Keratinocyte (primary cell): Measurements from ENCODE around the gene ATXN7L2. TPM values are rescaled to one million over a fixed set of nuclear protein-coding genes. Genes with fewer than 3 reads are reported as not detected.

Source experiments
- DNase-seq: peaks from one replicate; pipeline ENCODE4 v3.0.0-alpha.2; 2011; ENCODE audit warnings: low read depth, missing footprints, low spot score
- FAIRE-seq: peaks from 2 replicates; lab custom pipeline; 2011; peaks lifted over from hg19 to GRCh38; lab: Jason Lieb, UNC
- H2AFZ ChIP-seq: 2 replicates; pipeline ENCODE4 v1.6.0; 2012; ENCODE audit warnings: low read length, control low read depth, inconsistent platforms; ENCODE audit not compliant: control insufficient read depth
- H3K27ac ChIP-seq: 2 replicates; pipeline ENCODE4 v1.5.1; 2011; ENCODE audit warnings: low read length; ENCODE audit not compliant: control insufficient read depth, insufficient read depth
- H3K27me3 ChIP-seq: 3 replicates; pipeline ENCODE4 v1.6.0; 2011; ENCODE audit warnings: low read length; ENCODE audit not compliant: control insufficient read depth, insufficient read depth; ENCODE audit errors: extremely low read depth
- H3K36me3 ChIP-seq, 2 experiments: 2 replicates in 1 of 2; 3 replicates in 1 of 2; pipeline ENCODE4 v1.5.1; 2011; ENCODE audit warnings: low read length in 2 of 2, mild to moderate bottlenecking in 1 of 2; ENCODE audit not compliant: control insufficient read depth in 2 of 2, insufficient read depth in 2 of 2; ENCODE audit errors: extremely low read depth in 1 of 2
- H3K4me1 ChIP-seq: 3 replicates; pipeline ENCODE4 v1.5.1; 2011; ENCODE audit warnings: low read length; ENCODE audit not compliant: control insufficient read depth, insufficient read depth; ENCODE audit errors: extremely low read depth
- H3K4me2 ChIP-seq: 3 replicates; pipeline ENCODE4 v1.6.0; 2011; ENCODE audit warnings: low read depth, low read length; ENCODE audit not compliant: control insufficient read depth, insufficient read depth; ENCODE audit errors: extremely low read depth
- H3K4me3 ChIP-seq, 3 experiments: fragments of 200-600 bp in 1 of 3; sonication (generic) in 1 of 3; 2 replicates in 2 of 3; 3 replicates in 1 of 3; pipeline ENCODE4 v1.5.1; 2011 to 2016; ENCODE audit warnings: low read length in 3 of 3, mild to moderate bottlenecking in 3 of 3, control low read depth in 2 of 3, inconsistent platforms in 1 of 3, low read depth in 1 of 3, mixed read lengths in 1 of 3, mixed run types in 1 of 3, moderate library complexity in 1 of 3; ENCODE audit not compliant: control insufficient read depth in 2 of 3, insufficient read depth in 2 of 3; ENCODE audit errors: extremely low read depth in 1 of 3
- H3K79me2 ChIP-seq: 2 replicates; pipeline ENCODE4 v1.6.0; 2012; ENCODE audit warnings: low read length; ENCODE audit not compliant: control insufficient read depth, insufficient read depth
- H3K9ac ChIP-seq: 3 replicates; pipeline ENCODE4 v1.6.0; 2011; ENCODE audit warnings: low read length; ENCODE audit not compliant: control insufficient read depth, insufficient read depth; ENCODE audit errors: extremely low read depth
- H3K9me1 ChIP-seq: 3 replicates; pipeline ENCODE4 v1.6.0; 2011; ENCODE audit warnings: low read length; ENCODE audit not compliant: control insufficient read depth, insufficient read depth; ENCODE audit errors: extremely low read depth
- H3K9me3 ChIP-seq: 2 replicates; pipeline ENCODE4 v1.5.1; 2012; ENCODE audit warnings: low read depth, low read length; ENCODE audit not compliant: control insufficient read depth
- H4K20me1 ChIP-seq: 3 replicates; pipeline ENCODE4 v1.6.0; 2011; ENCODE audit warnings: low read length; ENCODE audit not compliant: control insufficient read depth, insufficient read depth; ENCODE audit errors: extremely low read depth
- CTCF ChIP-seq, 3 experiments: IDR thresholded peaks in 1 of 3; conservative IDR thresholded peaks in 1 of 3; optimal IDR thresholded peaks in 1 of 3; 2 replicates in 2 of 3; 3 replicates in 1 of 3; pipeline versions ENCODE3 to v1.5.1; 2011; ENCODE audit warnings: low read length in 3 of 3, mild to moderate bottlenecking in 3 of 3, moderate library complexity in 2 of 3, control low read depth in 1 of 3, inconsistent platforms in 1 of 3; ENCODE audit not compliant: insufficient read depth in 2 of 3; ENCODE audit errors: extremely low read depth in 1 of 3
- EZH2 ChIP-seq: IDR thresholded peaks from one replicate; pipeline ENCODE4 v1.6.1; 2012; ENCODE audit warnings: inconsistent platforms, mild to moderate bottlenecking, low read length, moderate library complexity
- dilution Hi-C: fragments of 300-500 bp; cut with MboI; formaldehyde crosslinking; loops from one replicate; pipeline ENCODE4 v1.7.0; 2020; ENCODE audit warnings: low sequenced_read_pairs; ENCODE audit not compliant: extremely low pct_ligation_motif_present
- polyA minus RNA-seq, 3 experiments: library from RNA; depleted of rRNA, polyadenylated mRNA; stranded (reverse); fragments of >200 nt; gene quantifications; 1 replicate in 1 of 3; 2 replicates in 1 of 3; 3 replicates in 1 of 3; pipeline ENCODE4 v1.2.3, GENCODE V29; 2011
- polyA plus RNA-seq, 5 experiments: library from polyadenylated mRNA; depleted of rRNA in 3 of 5; stranded (reverse) in 3 of 5; stranded (forward) in 1 of 5; unstranded in 1 of 5; fragments of >200 nt; gene quantifications; 1 replicate in 1 of 5; 2 replicates in 3 of 5; 3 replicates in 1 of 5; pipeline versions ENCODE4 v1.2.1 to v1.2.3, GENCODE V29; 2011 to 2012; ENCODE audit warnings: missing spikeins in 2 of 5, low read depth in 1 of 5, low replicate concordance in 1 of 5

ATXN7L2 gene
- polyA plus RNA-seq (1.2 to 2.0 TPM (median 1.5 TPM) in 3 replicates), polyA minus RNA-seq (0.59 to 1.8 TPM (median 0.93 TPM) in 3 replicates)
- 1.2 TPM for polyA plus RNA-seq (2011; ENCODE audit: low read depth)
- 0.51 and 1.2 TPM in 2 replicates for polyA plus RNA-seq (2011; cell fraction: cytosol; rRNA removed)
- polyA plus RNA-seq (2011; cell fraction: nucleus; rRNA removed), result 3.9 and 5.1 TPM in 2 replicates
- 1.9 and 2.4 TPM in 2 replicates for polyA plus RNA-seq (2012; ENCODE audit: low replicate concordance)
- 2.3 TPM for polyA minus RNA-seq (2011; cell fraction: cytosol; rRNA and poly(A)+ RNA removed)
- polyA minus RNA-seq (2011; cell fraction: nucleus; rRNA and poly(A)+ RNA removed), result 1.0 and 1.8 TPM in 2 replicates

- no peak for TF ChIP-seq CTCF (optimal IDR thresholded peaks at IDR 0.05 in 1 of 3, IDR thresholded peaks at IDR 0.05 in 1 of 3, conservative IDR thresholded peaks at IDR 0.05 in 1 of 3; ENCODE audit: extremely low read depth in 1 of 3, insufficient read depth in 2 of 3, low read length in 3 of 3)
- no peak for TF ChIP-seq EZH2
- DNase-seq (no peak), FAIRE-seq (no peak)
- Histone ChIP-seq H3K9me1 (peaks cover 4% of the 10 kb centered on the region), H3K27me3 (peaks cover 23% of the 10 kb centered on the region), H4K20me1 (no peaks in the 10 kb centered on the region), H3K27ac (peak within 1 kb of the TSS; percentile 77), H3K9ac (peak within 1 kb of the TSS; percentile 82), H3K36me3 (peaks cover 4 to 6% of the 10 kb centered on the region in 2 experiments), H3K9me3 (no peaks in the 10 kb centered on the region), H3K79me2 (peaks cover 5% of the 10 kb centered on the region), H3K4me3 (peak within 1 kb of the TSS; percentile 76 to 80 (median 77)), H3K4me1 (peaks cover 11% of the 10 kb centered on the region), H3K4me2 (peak within 1 kb of the TSS; percentile 94), H2AFZ (peak within 1 kb of the TSS; percentile 85)
- dilution Hi-C loops, result no loop called here
Measured at GRCh38 chr1:109483672-109484518, at the start of gene ATXN7L2. Gene ATXN7L2, plus strand, starts transcription at chr1:109483905. Its CDS starts 49 bp downstream, at chr1:109483954.

GRCh38 chr1:109434484-109434883 is 49.2 kb upstream of the ATXN7L2 start:
- no peaks in the 10 kb centered on the region for H3K27me3 ChIP-seq
- H3K9ac ChIP-seq, result no peak overlapping the region
- TF ChIP-seq EZH2, result no peak
- TF ChIP-seq CTCF (optimal IDR thresholded peaks at IDR 0.05 in 1 of 3, IDR thresholded peaks at IDR 0.05 in 1 of 3, conservative IDR thresholded peaks at IDR 0.05 in 1 of 3; ENCODE audit: extremely low read depth in 1 of 3, insufficient read depth in 2 of 3, low read length in 3 of 3), result no peak
- DNase-seq (no peak), FAIRE-seq (no peak)
- H2AFZ ChIP-seq, result no peak overlapping the region
- H3K27ac ChIP-seq, result no peak overlapping the region
- no peak overlapping the region for H3K4me3 ChIP-seq
- no peaks in the 10 kb centered on the region for H3K79me2 ChIP-seq
- H3K9me3 ChIP-seq, result no peaks in the 10 kb centered on the region
- no peaks in the 10 kb centered on the region for H4K20me1 ChIP-seq
- no peak overlapping the region for H3K4me2 ChIP-seq
- H3K9me1 ChIP-seq, result no peaks in the 10 kb centered on the region
- H3K36me3 ChIP-seq, result no peaks in the 10 kb centered on the region
- dilution Hi-C loops, result no loop called here
- H3K4me1 ChIP-seq, result no peaks in the 10 kb centered on the region
